Thymus (tissue), 11 donors: ENCODE data around the gene RRAS. TPM values are rescaled to one million over a fixed set of nuclear protein-coding genes. Genes with fewer than 3 reads are reported as not detected.

Experiments
- DNase-seq, 9 donors: peaks; one replicate each; pipeline ENCODE4 v3.0.0-alpha.2; 2013; ENCODE audit warnings: low spot score in 9 of 9, low read depth in 6 of 9, missing footprints in 1 of 9
- H3K27ac ChIP-seq, 2 donors: one replicate each; pipeline ENCODE4 v1.5.1; 2013; ENCODE audit warnings: control low read depth in 1 of 2, low read depth in 1 of 2, low read length in 1 of 2, mild to moderate bottlenecking in 1 of 2, moderate library complexity in 1 of 2
- H3K27me3 ChIP-seq, 2 donors: one replicate each; pipeline ENCODE4 v1.5.1; 2013; ENCODE audit warnings: low read length in 1 of 2; ENCODE audit not compliant: control insufficient read depth in 2 of 2, insufficient read depth in 1 of 2
- H3K36me3 ChIP-seq, 2 donors: one replicate each; pipeline ENCODE4 v1.5.1; 2013; ENCODE audit warnings: low read length in 1 of 2, mild to moderate bottlenecking in 1 of 2, moderate library complexity in 1 of 2; ENCODE audit not compliant: control insufficient read depth in 2 of 2, insufficient read depth in 2 of 2
- H3K4me1 ChIP-seq, 2 donors: one replicate each; pipeline ENCODE4 v1.5.1; 2013; ENCODE audit warnings: low read length in 2 of 2; ENCODE audit not compliant: control insufficient read depth in 2 of 2, insufficient read depth in 2 of 2
- H3K4me3 ChIP-seq, 2 donors: one replicate each; pipeline ENCODE4 v1.5.1; 2013; ENCODE audit warnings: low read length in 2 of 2, control low read depth in 1 of 2, mild to moderate bottlenecking in 1 of 2
- H3K9me3 ChIP-seq, 2 donors: one replicate each; pipeline ENCODE4 v1.5.1; 2013; ENCODE audit warnings: low read length in 1 of 2, mild to moderate bottlenecking in 1 of 2; ENCODE audit not compliant: control insufficient read depth in 2 of 2, insufficient read depth in 1 of 2
- WGBS: extraction: QIAGEN DNeasy Blood & Tissue Kit; methylation state at CpG from one replicate; pipeline ENCODE4 v1.1.7; 2013; 5-methylcytosine and 5-hydroxymethylcytosine counted together
- polyA plus RNA-seq: library from polyadenylated mRNA; stranded (reverse); fragments of 200-250 nt; gene quantifications from one replicate; pipeline ENCODE4 v1.2.3, GENCODE V29; 2013
- total RNA-seq: library from RNA; stranded (reverse); fragments of 120-200 nt; gene quantifications from one replicate; pipeline ENCODE4 v1.2.4, GENCODE V29; 2013
- donor health status: healthy.

Gene RRAS
- total and polyA plus RNA-seq, 2 donors: 12.7 to 60.9 TPM

- Histone ChIP-seq H3K4me1 (peaks cover 16 to 23% of the 10 kb centered on the region in 2 donors), H3K36me3 (peaks cover 66 to 68% of the 10 kb centered on the region in 2 donors), H3K4me3 (no peak overlapping the region), H3K9me3 (no peaks in the 10 kb centered on the region), H3K27ac (no peak overlapping the region), H3K27me3 (no peaks in the 10 kb centered on the region)
- no peak for DNase-seq
- 98% methylated on average over 32 of the region's 32 CpGs for WGBS
Observed at GRCh38 chr19:49595819-49596404, 44.0 kb downstream of the RRAS start.

- 98% methylated on average over 35 of the region's 35 CpGs for WGBS
- Histone ChIP-seq H3K9me3 (peaks cover 0 to 5% of the 10 kb centered on the region in 2 donors), H3K27me3 (no peaks in the 10 kb centered on the region), H3K36me3 (peaks cover 59 to 61% of the 10 kb centered on the region in 2 donors), H3K4me1 (peaks cover 16 to 29% of the 10 kb centered on the region in 2 donors), H3K4me3 (no peak overlapping the region), H3K27ac (no peak overlapping the region)
- no peak for DNase-seq
Observed at GRCh38 chr19:49594993-49595818, 44.7 kb downstream of the RRAS start.

DNA sequence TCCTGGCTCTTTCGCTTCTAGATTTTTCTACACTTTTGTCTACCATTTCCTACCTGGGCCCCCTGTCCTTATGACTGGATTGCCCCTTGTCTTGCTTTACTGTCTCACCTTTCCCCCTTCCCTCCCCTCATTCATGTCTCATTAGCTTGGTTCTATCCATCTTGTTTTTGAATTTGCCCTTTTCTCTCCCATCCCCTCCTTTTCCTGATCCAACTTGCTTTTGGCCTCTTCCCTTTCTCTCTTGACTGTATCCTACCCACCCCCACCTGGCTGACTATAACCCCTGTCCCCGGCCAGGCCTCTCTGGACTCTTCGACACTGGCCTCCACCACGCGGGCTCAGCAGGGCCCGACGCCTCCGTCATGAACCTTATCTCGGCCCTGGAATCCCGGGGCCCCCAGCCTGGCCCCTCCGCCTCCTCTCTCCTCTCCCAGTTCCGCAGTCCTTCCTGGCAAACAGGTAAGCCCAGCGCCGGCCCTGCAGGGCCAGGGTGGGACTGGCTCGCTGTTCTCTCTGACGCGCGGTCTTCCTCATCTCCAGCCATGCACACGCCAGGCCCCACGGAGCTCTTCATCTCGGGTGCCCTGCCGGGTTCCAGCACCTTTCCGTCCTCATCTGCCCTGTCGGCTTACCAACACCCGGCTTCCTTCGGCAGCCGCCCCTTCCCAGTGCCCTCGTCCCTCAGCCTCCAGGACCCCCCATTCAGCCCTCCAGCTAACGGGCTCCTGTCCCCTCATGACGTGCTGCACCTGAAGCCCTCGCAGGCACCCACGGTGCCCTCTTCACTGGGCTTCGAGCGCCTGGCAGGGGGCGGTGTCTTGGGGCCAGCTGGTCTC lies 45.6 kb downstream of the RRAS start:
- Histone ChIP-seq H3K4me1 (peaks cover 16 to 34% of the 10 kb centered on the region in 2 donors), H3K27ac (no peak overlapping the region), H3K4me3 (no peak overlapping the region), H3K9me3 (peaks cover 0 to 6% of the 10 kb centered on the region in 2 donors), H3K36me3 (peaks cover 50 to 53% of the 10 kb centered on the region in 2 donors), H3K27me3 (no peaks in the 10 kb centered on the region)
- DNase-seq: no peak
- WGBS: 97% methylated on average over 35 of the region's 35 CpGs

- Histone ChIP-seq H3K4me3 (peak overlapping the region; percentile 81 to 94), H3K27me3 (no peaks in the 10 kb centered on the region), H3K4me1 (peaks cover 16 to 36% of the 10 kb centered on the region in 2 donors), H3K27ac (peak overlapping the region; percentile 84 to 92), H3K36me3 (peaks cover 41 to 44% of the 10 kb centered on the region in 2 donors), H3K9me3 (peaks cover 0 to 6% of the 10 kb centered on the region in 2 donors)
- peak; percentile 79 to 96 (median 86) for DNase-seq
- 11% methylated on average over 27 of the region's 27 CpGs for WGBS
Observed at GRCh38 chr19:49593233-49594113, 46.5 kb downstream of the RRAS start.

DNA sequence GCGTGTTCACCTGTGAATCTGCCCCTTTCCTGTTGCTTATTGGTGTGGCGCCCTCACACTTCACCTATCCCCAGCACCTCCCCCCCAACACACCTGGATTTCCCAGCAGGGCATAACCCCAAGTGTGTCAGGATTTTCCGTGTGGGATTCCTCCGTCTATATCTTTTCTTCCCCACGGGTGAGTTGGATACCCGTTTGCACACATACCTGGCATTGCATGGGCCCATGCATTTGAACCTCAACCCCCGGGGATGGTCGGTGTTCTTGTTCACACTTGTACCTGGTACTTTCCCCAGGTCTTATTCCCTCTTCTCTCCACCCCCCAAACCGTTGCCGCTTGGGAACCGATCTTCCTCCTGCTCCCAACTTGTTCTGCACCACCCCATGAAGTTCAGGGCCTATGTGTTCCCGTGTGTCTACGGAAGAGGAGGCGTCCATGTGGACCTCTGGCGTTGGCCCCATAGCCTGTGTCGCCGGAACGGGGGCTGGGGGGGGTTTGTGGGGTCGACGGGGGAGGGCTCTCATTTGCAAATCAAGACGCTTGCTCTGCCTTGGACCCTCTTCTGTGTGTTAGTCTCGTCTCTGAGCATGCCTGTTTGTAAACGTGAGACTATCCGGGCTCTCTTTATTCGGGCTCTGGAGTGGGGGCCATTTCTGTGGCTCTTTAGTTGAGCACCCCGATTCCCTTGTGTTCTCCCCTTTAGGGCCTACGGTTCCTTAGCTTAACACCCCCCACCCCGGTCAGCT lies 47.3 kb downstream of the RRAS start:
- peak in 2 of 9 donors; percentile 15 to 52 for DNase-seq
- H3K4me1 ChIP-seq: peaks cover 16 to 38% of the 10 kb centered on the region in 2 donors
- 7% methylated on average over 28 of the region's 28 CpGs for WGBS
- H3K27me3 ChIP-seq: no peaks in the 10 kb centered on the region
- peak overlapping the region; percentile 84 to 92 for H3K27ac ChIP-seq
- peaks cover 0 to 6% of the 10 kb centered on the region in 2 donors for H3K9me3 ChIP-seq
- H3K4me3 ChIP-seq: peak overlapping the region; percentile 81 to 94
- H3K36me3 ChIP-seq: peaks cover 36 to 38% of the 10 kb centered on the region in 2 donors

GRCh38 chr19:49591731-49592485 lies 48.0 kb downstream of the RRAS start:
- H3K4me1 ChIP-seq: peaks cover 16 to 38% of the 10 kb centered on the region in 2 donors
- under 1% methylated on average over 51 of the region's 51 CpGs for WGBS
- H3K27me3 ChIP-seq: no peaks in the 10 kb centered on the region
- DNase-seq: peak in 5 of 9 donors; percentile 44 to 76 (median 52)
- H3K36me3 ChIP-seq: peaks cover 28 to 31% of the 10 kb centered on the region in 2 donors
- H3K4me3 ChIP-seq: peak overlapping the region; percentile 81 to 94
- H3K9me3 ChIP-seq: peaks cover 0 to 6% of the 10 kb centered on the region in 2 donors
- H3K27ac ChIP-seq: peak overlapping the region; percentile 84 to 92

GRCh38 chr19:49590971-49591730 lies 48.8 kb downstream of the RRAS start, which contains the start of gene PRR12:
Gene PRR12, plus strand, starts transcription at chr19:49591182. Its CDS starts 473 bp downstream, at chr19:49591655.
- Histone ChIP-seq H3K9me3 (peaks cover 0 to 6% of the 10 kb centered on the region in 2 donors), H3K27ac (peak within 1 kb of the TSS; percentile 94 to 99), H3K4me3 (peak within 1 kb of the TSS; percentile 81 to 94), H3K27me3 (no peaks in the 10 kb centered on the region), H3K36me3 (peaks cover 21 to 26% of the 10 kb centered on the region in 2 donors), H3K4me1 (peaks cover 16 to 38% of the 10 kb centered on the region in 2 donors)
- under 1% methylated on average over 64 of the region's 66 CpGs for WGBS
- DNase-seq: peak in 6 of 9 donors; percentile 70 to 92 (median 78)
